ENCODE results near the gene NBPF3.

GRCh38 chr1:21414015-21414414 is 25.9 kb upstream of the NBPF3 start:
- TF ChIP-seq, protein P1, sequence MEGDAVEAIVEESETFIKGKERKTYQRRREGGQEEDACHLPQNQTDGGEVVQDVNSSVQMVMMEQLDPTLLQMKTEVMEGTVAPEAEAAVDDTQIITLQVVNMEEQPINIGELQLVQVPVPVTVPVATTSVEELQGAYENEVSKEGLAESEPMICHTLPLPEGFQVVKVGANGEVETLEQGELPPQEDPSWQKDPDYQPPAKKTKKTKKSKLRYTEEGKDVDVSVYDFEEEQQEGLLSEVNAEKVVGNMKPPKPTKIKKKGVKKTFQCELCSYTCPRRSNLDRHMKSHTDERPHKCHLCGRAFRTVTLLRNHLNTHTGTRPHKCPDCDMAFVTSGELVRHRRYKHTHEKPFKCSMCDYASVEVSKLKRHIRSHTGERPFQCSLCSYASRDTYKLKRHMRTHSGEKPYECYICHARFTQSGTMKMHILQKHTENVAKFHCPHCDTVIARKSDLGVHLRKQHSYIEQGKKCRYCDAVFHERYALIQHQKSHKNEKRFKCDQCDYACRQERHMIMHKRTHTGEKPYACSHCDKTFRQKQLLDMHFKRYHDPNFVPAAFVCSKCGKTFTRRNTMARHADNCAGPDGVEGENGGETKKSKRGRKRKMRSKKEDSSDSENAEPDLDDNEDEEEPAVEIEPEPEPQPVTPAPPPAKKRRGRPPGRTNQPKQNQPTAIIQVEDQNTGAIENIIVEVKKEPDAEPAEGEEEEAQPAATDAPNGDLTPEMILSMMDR (IDR thresholded peaks at IDR 0.05), result no peak
- no peak for TF ChIP-seq POLR2A (IDR thresholded peaks at IDR 0.05)
